ENCODE data around the gene RAC2. TPM values are rescaled to one million over a fixed set of nuclear protein-coding genes. Genes with fewer than 3 reads are reported as not detected.
A peak's percentile ranks its signal among the peaks of the same experiment; 100 is the strongest.

The RAC2 gene
- polyA plus RNA-seq, 2 of the 4 experiments (the other 2 are of a cell fraction): 0.05 TPM; not detected in 1

DNA sequence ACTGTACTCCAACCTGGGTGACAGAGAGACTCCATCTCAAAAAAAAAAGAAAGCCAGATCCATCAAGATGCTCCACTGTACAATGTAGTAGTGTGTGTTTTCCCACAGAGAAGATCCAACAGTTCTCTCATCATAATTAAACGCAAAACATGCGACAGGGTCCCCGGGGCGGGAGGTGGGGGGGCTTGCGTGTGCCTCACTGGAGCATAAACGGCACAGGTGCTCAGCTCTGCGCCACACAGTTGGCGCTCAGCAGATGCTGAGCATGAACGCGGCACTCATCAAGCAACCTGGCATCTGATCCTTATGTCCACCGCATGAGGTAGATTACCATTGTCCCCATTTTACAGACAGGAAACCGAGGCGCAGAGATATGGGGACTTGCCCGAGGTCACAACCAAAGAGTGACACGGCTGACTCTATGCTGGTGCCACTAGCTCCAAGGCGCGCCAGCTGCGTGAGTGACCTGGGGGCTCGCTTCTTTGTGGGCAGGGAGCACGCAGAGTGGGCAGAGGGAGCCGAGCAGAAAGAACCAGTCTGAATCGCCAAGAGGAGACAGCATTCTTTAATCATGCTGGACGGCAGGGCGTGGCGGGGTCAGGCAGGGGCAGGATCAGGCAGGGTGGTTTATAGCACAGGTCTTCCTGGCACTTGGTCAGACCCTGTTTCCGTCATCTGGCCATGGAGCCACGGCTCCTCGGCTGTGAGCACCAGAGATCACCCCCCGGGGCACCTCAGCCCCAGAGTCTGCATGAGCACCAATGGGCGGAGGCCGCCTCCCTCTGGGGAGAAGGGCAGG is 64.2 kb downstream of the RAC2 start:
- TF ChIP-seq JUN (IDR thresholded peaks at IDR 0.05) (no peak), TP53 (CRISPR knock-in tag; IDR thresholded peaks at IDR 0.05) (no peak), BHLHE40 (IDR thresholded peaks at IDR 0.05; ENCODE audit: low read depth, low read length) (no peak), ATOH8 (CRISPR knock-in tag; IDR thresholded peaks at IDR 0.05; ENCODE audit: low read depth) (no peak), CEBPB (IDR thresholded peaks at IDR 0.05) (no peak), RFX5 (IDR thresholded peaks at IDR 0.05) (no peak), EHMT2 (IDR thresholded peaks at IDR 0.05; ENCODE audit: low read depth) (no peak), CHD4 (IDR thresholded peaks at IDR 0.05; ENCODE audit: borderline replicate concordance) (no peak), SMC3 (IDR thresholded peaks at IDR 0.05) (no peak), MAFK (IDR thresholded peaks at IDR 0.05; ENCODE audit: partially characterized antibody) (no peak), FOSL2 (IDR thresholded peaks at IDR 0.05) (no peak), FOSL2 (CRISPR knock-in tag; IDR thresholded peaks at IDR 0.05) (no peak), PBX3 (IDR thresholded peaks at IDR 0.05) (no peak), HOXB5 (CRISPR knock-in tag; IDR thresholded peaks at IDR 0.05) (no peak), RNF2 (IDR thresholded peaks at IDR 0.05; ENCODE audit: borderline replicate concordance, low read depth) (no peak)
- TF ChIP-seq, protein P1, sequence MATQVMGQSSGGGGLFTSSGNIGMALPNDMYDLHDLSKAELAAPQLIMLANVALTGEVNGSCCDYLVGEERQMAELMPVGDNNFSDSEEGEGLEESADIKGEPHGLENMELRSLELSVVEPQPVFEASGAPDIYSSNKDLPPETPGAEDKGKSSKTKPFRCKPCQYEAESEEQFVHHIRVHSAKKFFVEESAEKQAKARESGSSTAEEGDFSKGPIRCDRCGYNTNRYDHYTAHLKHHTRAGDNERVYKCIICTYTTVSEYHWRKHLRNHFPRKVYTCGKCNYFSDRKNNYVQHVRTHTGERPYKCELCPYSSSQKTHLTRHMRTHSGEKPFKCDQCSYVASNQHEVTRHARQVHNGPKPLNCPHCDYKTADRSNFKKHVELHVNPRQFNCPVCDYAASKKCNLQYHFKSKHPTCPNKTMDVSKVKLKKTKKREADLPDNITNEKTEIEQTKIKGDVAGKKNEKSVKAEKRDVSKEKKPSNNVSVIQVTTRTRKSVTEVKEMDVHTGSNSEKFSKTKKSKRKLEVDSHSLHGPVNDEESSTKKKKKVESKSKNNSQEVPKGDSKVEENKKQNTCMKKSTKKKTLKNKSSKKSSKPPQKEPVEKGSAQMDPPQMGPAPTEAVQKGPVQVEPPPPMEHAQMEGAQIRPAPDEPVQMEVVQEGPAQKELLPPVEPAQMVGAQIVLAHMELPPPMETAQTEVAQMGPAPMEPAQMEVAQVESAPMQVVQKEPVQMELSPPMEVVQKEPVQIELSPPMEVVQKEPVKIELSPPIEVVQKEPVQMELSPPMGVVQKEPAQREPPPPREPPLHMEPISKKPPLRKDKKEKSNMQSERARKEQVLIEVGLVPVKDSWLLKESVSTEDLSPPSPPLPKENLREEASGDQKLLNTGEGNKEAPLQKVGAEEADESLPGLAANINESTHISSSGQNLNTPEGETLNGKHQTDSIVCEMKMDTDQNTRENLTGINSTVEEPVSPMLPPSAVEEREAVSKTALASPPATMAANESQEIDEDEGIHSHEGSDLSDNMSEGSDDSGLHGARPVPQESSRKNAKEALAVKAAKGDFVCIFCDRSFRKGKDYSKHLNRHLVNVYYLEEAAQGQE (IDR thresholded peaks at IDR 0.05): no peak
- no peak for FAIRE-seq
- 87% methylated on average over 25 of the region's 31 CpGs for WGBS (ENCODE audit: missing lambda C conversion rate)
- peak in 1 of 2 experiments; percentile 24 for DNase-seq (ENCODE audit: low read depth in 1 of 2, low spot score in 1 of 2)
- CTCF ChIA-PET: interaction anchor here (1.0 to 4.8 kb wide), 4 partner anchors 12 to 20 kb away, joined by 4 to 32 read pairs (median 6); no protein-coding TSS in a partner anchor
- no peak overlapping the region for H3K4me3 ChIP-seq
- peak overlapping the region; percentile 62 for H3K4me2 ChIP-seq
- H3K4me1 ChIP-seq: peaks cover 59% of the 10 kb centered on the region
- ATAC-seq: no peak
- H3K9me3 ChIP-seq: no peaks in the 10 kb centered on the region
- POLR2A ChIA-PET: no interaction called here
- peak overlapping the region; percentile 79 to 88 for H3K27ac ChIP-seq

GRCh38 chr22:37179126-37179470 is 65.0 kb downstream of the RAC2 start:
- Histone ChIP-seq H3K4me3 (no peak overlapping the region), H3K27ac (peak overlapping the region; percentile 79 to 88), H3K4me2 (peak overlapping the region; percentile 62), H3K9me3 (no peaks in the 10 kb centered on the region), H3K4me1 (peaks cover 59% of the 10 kb centered on the region)
- no peak for TF ChIP-seq PHF8 (IDR thresholded peaks at IDR 0.05; ENCODE audit: borderline replicate concordance, low read depth)
- no peak for TF ChIP-seq HOXA7 (CRISPR knock-in tag; IDR thresholded peaks at IDR 0.05)
- no peak for TF ChIP-seq SREBF2 (IDR thresholded peaks at IDR 0.05)
- TF ChIP-seq EP300 (IDR thresholded peaks at IDR 0.05): no peak
- no peak for TF ChIP-seq CBX2 (IDR thresholded peaks at IDR 0.05; ENCODE audit: borderline replicate concordance, low read depth)
- no peak for TF ChIP-seq NR3C1 (IDR thresholded peaks at IDR 0.05)
- POLR2A ChIA-PET: no interaction called here
- DNase-seq (ENCODE audit: low read depth in 1 of 2, low spot score in 1 of 2) (no peak), FAIRE-seq (no peak), ATAC-seq (no peak)
- 88% methylated on average over 9 of the region's 10 CpGs for WGBS (ENCODE audit: missing lambda C conversion rate)
- CTCF ChIA-PET: interaction anchor here (1.2 to 4.8 kb wide), 4 partner anchors 8 to 19 kb away, joined by 3 to 38 read pairs (median 19); no protein-coding TSS in a partner anchor
